PC-9 (cell line): ENCODE data around the gene GJC1.

Source experiments
- EZH2 ChIP-seq: fragments of 200-600 bp; sonication (generic); IDR thresholded peaks from 2 replicates; pipeline ENCODE4 v1.8.0; 2017; ENCODE audit warnings: antibody characterized with exemption, low read depth
- TF ChIP-seq, protein P1 (sequence below): fragments of 200-600 bp; sonication (generic); conservative IDR thresholded peaks from 2 replicates; pipeline ENCODE4 v1.6.1; 2017; ENCODE audit warnings: mixed run types, antibody characterized with exemption, mild to moderate bottlenecking, moderate library complexity

DNA sequence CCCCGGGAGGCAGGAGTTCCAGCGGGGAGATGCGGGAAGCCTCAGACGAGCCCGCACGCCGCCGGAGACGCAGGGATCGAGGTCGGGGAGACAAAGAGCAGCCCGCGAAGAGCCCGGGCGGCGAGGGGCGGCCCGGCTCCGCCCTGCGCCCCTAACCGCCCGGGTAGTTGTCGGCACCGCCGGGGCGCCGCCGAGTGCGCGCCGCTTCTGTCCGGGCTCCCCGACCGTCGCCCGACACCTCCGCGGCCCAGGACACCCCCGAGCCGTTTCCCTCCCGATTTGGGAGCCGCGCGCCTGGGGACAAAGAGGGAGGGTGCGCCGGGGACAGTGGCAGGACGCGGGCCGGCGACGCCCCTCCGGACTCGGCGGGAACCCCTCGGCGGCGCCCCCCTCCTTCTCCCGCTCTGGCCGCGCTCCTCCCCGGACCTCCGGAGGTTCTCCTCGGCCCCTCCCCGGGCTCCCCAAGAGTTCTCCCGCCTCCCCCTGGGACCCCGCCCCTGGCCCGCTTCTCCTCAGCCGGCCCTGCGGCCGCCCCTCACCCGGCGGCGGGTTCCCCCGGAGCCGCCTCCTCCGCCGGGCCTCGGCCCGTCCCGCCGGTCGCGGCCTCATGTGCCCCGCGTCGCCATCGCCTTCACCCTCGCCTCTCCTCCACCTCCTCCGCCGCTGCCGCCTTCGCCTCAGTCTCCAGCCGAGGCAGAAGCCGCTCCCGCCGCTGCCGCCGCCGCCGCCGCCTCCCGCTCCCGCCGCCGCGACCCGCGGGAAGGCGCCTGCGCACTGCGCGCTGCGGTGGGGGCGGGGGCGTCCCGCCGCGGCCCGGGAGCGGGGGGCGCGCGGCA lies at the start of gene GJC1:
- no peak for TF ChIP-seq EZH2
- TF ChIP-seq, protein P1, sequence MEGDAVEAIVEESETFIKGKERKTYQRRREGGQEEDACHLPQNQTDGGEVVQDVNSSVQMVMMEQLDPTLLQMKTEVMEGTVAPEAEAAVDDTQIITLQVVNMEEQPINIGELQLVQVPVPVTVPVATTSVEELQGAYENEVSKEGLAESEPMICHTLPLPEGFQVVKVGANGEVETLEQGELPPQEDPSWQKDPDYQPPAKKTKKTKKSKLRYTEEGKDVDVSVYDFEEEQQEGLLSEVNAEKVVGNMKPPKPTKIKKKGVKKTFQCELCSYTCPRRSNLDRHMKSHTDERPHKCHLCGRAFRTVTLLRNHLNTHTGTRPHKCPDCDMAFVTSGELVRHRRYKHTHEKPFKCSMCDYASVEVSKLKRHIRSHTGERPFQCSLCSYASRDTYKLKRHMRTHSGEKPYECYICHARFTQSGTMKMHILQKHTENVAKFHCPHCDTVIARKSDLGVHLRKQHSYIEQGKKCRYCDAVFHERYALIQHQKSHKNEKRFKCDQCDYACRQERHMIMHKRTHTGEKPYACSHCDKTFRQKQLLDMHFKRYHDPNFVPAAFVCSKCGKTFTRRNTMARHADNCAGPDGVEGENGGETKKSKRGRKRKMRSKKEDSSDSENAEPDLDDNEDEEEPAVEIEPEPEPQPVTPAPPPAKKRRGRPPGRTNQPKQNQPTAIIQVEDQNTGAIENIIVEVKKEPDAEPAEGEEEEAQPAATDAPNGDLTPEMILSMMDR: no peak
